ENCODE results near the gene SERPINA12.

GRCh38 chr14:94535506-94535905 lies 26.2 kb upstream of the SERPINA12 start:
- no peak for TF ChIP-seq CTCF (conservative IDR thresholded peaks at IDR 0.05 in 1 of 2, IDR thresholded peaks at IDR 0.05 in 1 of 2; ENCODE audit: low read depth in 1 of 2, low read length in 2 of 2)
- TF ChIP-seq EZH2 (IDR thresholded peaks at IDR 0.05; ENCODE audit: low read length, missing control alignments) = no peak
